ENCODE results near the gene BCAR3.

The BCAR3 gene

DNA sequence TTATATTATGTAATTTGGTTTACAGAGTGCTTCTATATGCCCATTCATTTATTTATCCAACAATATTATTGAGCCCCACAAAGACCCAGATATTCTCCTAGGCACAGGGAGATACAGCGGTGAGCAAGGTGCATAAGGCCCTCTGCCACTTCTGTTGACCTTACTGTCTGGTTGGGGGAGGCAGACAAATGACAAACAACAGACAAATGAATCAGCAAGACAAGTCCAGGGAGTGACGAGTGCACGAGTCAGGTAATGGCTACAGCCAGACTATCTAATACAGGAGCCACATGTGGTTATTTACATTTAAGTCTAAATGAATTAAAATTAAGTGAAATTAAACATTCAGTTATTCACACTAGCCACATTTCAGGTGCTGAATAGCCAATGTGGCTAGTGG is 22.0 kb upstream of the BCAR3 start:
- Histone ChIP-seq H4K20me1 (ENCODE audit: insufficient read depth, low read length) (no peaks in the 10 kb centered on the region), H3K4me3 (ENCODE audit: low read depth in 1 of 2, low read length in 2 of 2) (no peak overlapping the region), H3K9ac (ENCODE audit: low read depth, low read length) (no peak overlapping the region), H3K27me3 (ENCODE audit: insufficient read depth, low read length, poor library complexity) (no peaks in the 10 kb centered on the region), H2AFZ (ENCODE audit: low read depth, low read length) (no peak overlapping the region), H3K4me2 (ENCODE audit: insufficient read depth, low read length) (no peak overlapping the region), H3K4me1 (ENCODE audit: insufficient read depth, low read length) (no peaks in the 10 kb centered on the region), H3K79me2 (ENCODE audit: insufficient read depth, low read length) (no peaks in the 10 kb centered on the region), H3K9me3 (ENCODE audit: insufficient read depth, low read length, severe bottlenecking) (no peaks in the 10 kb centered on the region), H3K36me3 (ENCODE audit: insufficient read depth, low read length) (no peaks in the 10 kb centered on the region), H3K27ac (ENCODE audit: low read length) (no peak overlapping the region)
- no peak for ATAC-seq (ENCODE audit: insufficient read depth, low read depth)
- DNase-seq = no peak
- TF ChIP-seq, protein P1, sequence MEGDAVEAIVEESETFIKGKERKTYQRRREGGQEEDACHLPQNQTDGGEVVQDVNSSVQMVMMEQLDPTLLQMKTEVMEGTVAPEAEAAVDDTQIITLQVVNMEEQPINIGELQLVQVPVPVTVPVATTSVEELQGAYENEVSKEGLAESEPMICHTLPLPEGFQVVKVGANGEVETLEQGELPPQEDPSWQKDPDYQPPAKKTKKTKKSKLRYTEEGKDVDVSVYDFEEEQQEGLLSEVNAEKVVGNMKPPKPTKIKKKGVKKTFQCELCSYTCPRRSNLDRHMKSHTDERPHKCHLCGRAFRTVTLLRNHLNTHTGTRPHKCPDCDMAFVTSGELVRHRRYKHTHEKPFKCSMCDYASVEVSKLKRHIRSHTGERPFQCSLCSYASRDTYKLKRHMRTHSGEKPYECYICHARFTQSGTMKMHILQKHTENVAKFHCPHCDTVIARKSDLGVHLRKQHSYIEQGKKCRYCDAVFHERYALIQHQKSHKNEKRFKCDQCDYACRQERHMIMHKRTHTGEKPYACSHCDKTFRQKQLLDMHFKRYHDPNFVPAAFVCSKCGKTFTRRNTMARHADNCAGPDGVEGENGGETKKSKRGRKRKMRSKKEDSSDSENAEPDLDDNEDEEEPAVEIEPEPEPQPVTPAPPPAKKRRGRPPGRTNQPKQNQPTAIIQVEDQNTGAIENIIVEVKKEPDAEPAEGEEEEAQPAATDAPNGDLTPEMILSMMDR (IDR thresholded peaks at IDR 0.05; ENCODE audit: borderline replicate concordance, extremely low read depth, low read length, poor library complexity, severe bottlenecking) = no peak
- no peak for TF ChIP-seq EZH2 (IDR thresholded peaks at IDR 0.05; ENCODE audit: borderline replicate concordance, low read depth, low read length, severe bottlenecking)

DNA sequence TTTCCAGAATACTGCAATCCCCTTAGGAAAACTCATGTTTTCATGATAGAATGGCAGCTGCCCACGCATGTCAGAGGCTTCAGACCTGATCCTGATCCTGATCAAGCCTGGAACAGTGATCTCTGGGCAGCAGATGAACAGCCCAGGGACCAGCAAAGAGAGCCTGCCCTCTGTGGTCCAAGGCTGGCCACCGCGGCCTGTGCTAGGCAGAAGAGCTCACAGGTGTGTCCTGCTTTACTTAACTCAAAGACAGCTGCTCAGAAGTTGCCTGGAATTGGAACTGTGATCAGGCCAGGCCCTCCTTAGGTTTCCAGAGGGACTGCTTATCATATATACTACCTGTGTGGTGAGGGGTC is 21.2 kb upstream of the BCAR3 start:
- Histone ChIP-seq H3K4me1 (ENCODE audit: insufficient read depth, low read length) (no peaks in the 10 kb centered on the region), H3K4me3 (ENCODE audit: low read depth in 1 of 2, low read length in 2 of 2) (no peak overlapping the region), H3K27me3 (ENCODE audit: insufficient read depth, low read length, poor library complexity) (no peaks in the 10 kb centered on the region), H3K9ac (ENCODE audit: low read depth, low read length) (no peak overlapping the region), H2AFZ (ENCODE audit: low read depth, low read length) (no peak overlapping the region), H4K20me1 (ENCODE audit: insufficient read depth, low read length) (no peaks in the 10 kb centered on the region), H3K36me3 (ENCODE audit: insufficient read depth, low read length) (no peaks in the 10 kb centered on the region), H3K79me2 (ENCODE audit: insufficient read depth, low read length) (no peaks in the 10 kb centered on the region), H3K4me2 (ENCODE audit: insufficient read depth, low read length) (no peak overlapping the region), H3K27ac (ENCODE audit: low read length) (no peak overlapping the region), H3K9me3 (ENCODE audit: insufficient read depth, low read length, severe bottlenecking) (no peaks in the 10 kb centered on the region)
- ATAC-seq (ENCODE audit: insufficient read depth, low read depth) = no peak
- TF ChIP-seq, protein P1 (IDR thresholded peaks at IDR 0.05; ENCODE audit: borderline replicate concordance, extremely low read depth, low read length, poor library complexity, severe bottlenecking) = no peak
- no peak for TF ChIP-seq EZH2 (IDR thresholded peaks at IDR 0.05; ENCODE audit: borderline replicate concordance, low read depth, low read length, severe bottlenecking)
- DNase-seq = no peak

DNA sequence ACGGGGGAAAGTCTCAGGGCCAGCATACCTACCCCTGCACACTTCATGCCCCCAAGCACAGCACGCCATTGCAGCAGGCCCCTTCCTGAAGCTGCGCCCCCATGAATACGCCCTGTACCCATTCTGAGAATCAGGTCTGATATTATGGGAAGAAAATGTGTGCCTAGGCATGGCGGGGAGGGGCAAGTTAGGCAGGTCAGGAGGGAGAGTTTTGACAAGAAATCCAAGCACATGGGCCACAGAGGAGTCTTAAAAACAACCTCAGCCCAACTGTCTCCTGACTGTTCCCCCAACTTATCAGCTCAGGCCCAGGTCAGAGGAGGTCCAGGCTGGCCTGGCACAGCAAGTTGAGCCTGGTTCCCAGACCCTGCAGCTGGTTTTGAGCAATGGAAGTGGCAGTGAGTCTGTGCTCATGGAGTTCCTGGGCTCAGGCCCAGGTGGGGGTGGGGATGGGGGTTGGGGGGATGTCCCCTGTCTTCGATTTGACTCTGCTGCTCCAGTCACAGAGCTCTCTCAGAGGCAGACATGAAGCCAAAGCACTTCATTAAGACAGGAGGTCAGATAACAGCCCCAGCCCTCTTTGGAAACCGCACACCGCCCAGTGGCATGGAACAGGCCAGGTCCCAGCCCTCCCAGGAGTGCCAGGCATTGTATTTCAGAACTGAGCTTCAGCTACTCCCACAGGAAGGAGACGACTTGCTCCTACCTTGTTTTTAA is 20.6 kb upstream of the BCAR3 start:
- no peaks in the 10 kb centered on the region for H3K9me3 ChIP-seq (ENCODE audit: insufficient read depth, low read length, severe bottlenecking)
- H2AFZ ChIP-seq (ENCODE audit: low read depth, low read length) = no peak overlapping the region
- H3K27ac ChIP-seq (ENCODE audit: low read length) = no peak overlapping the region
- no peaks in the 10 kb centered on the region for H3K4me1 ChIP-seq (ENCODE audit: insufficient read depth, low read length)
- H4K20me1 ChIP-seq (ENCODE audit: insufficient read depth, low read length) = no peaks in the 10 kb centered on the region
- ATAC-seq (ENCODE audit: insufficient read depth, low read depth) (no peak), DNase-seq (no peak)
- no peaks in the 10 kb centered on the region for H3K79me2 ChIP-seq (ENCODE audit: insufficient read depth, low read length)
- TF ChIP-seq, protein P1 (IDR thresholded peaks at IDR 0.05; ENCODE audit: borderline replicate concordance, extremely low read depth, low read length, poor library complexity, severe bottlenecking) = no peak
- no peak for TF ChIP-seq EZH2 (IDR thresholded peaks at IDR 0.05; ENCODE audit: borderline replicate concordance, low read depth, low read length, severe bottlenecking)
- no peak overlapping the region for H3K4me2 ChIP-seq (ENCODE audit: insufficient read depth, low read length)
- H3K9ac ChIP-seq (ENCODE audit: low read depth, low read length) = no peak overlapping the region
- H3K36me3 ChIP-seq (ENCODE audit: insufficient read depth, low read length) = no peaks in the 10 kb centered on the region
- H3K27me3 ChIP-seq (ENCODE audit: insufficient read depth, low read length, poor library complexity) = no peaks in the 10 kb centered on the region
- H3K4me3 ChIP-seq (ENCODE audit: low read depth in 1 of 2, low read length in 2 of 2) = no peak overlapping the region
